Heart left ventricle (tissue), 16 donors: ENCODE results near the gene DAB2IP. TPM values are rescaled to one million over a fixed set of nuclear protein-coding genes. Genes with fewer than 3 reads are reported as not detected.
A peak's percentile ranks its signal among the peaks of the same experiment; 100 is the strongest.
"Not testable (repeated sequence)": the region's sequence is repeated elsewhere in the genome, so short reads cannot be mapped to it uniquely, and the experiment has no call there.

Experiments used
- ATAC-seq, 4 donors: fragments of 200-7000 bp; cut with Tn5 transposase; one replicate each; pipeline ENCODE4 v1.9.1; 2020 to 2022; ENCODE audit warnings: moderate library complexity in 4 of 4, mild to moderate bottlenecking in 3 of 4, moderate number of reproducible peaks in 1 of 4
- DNase-seq, 5 donors: peaks; one replicate each; pipeline ENCODE4 v3.0.0-alpha.2; 2020
- H3K27ac ChIP-seq, 12 donors: fragments of 200-600 bp; sonication (generic) in 4 of 12; one replicate each; pipeline versions ENCODE4 v1.5.0 to v1.8.0; 2016 to 2022; ENCODE audit warnings: mild to moderate bottlenecking in 2 of 12
- H3K27me3 ChIP-seq, 9 donors: fragments of 200-600 bp; sonication (generic) in 2 of 9; one replicate each; pipeline versions ENCODE4 v1.5.1 to v1.8.0; 2016 to 2022; ENCODE audit warnings: mild to moderate bottlenecking in 3 of 9
- H3K36me3 ChIP-seq, 9 donors: fragments of 200-600 bp; sonication (generic) in 2 of 9; one replicate each; pipeline versions ENCODE4 v1.5.0 to v1.8.0; 2018 to 2022; ENCODE audit warnings: mild to moderate bottlenecking in 2 of 9
- H3K4me1 ChIP-seq, 12 donors: fragments of 200-600 bp; sonication (generic) in 4 of 12; one replicate each; pipeline versions ENCODE4 v1.5.0 to v1.8.0; 2016 to 2022; ENCODE audit warnings: mild to moderate bottlenecking in 3 of 12
- H3K4me3 ChIP-seq, 12 donors: fragments of 200-600 bp; sonication (generic) in 4 of 12; one replicate each; pipeline versions ENCODE4 v1.5.0 to v1.8.0; 2017 to 2022; ENCODE audit warnings: mild to moderate bottlenecking in 9 of 12, moderate library complexity in 4 of 12
- H3K9me3 ChIP-seq, 12 donors: fragments of 200-600 bp; sonication (generic) in 4 of 12; one replicate each; pipeline versions ENCODE4 v1.5.0 to v1.8.0; 2016 to 2022; ENCODE audit warnings: mild to moderate bottlenecking in 1 of 12
- CTCF ChIP-seq, 12 donors: fragments of 200-600 bp; sonication (generic) in 4 of 12; IDR thresholded peaks; one replicate each; pipeline versions ENCODE4 v1.5.0 to v1.8.0; 2018 to 2022; ENCODE audit warnings: antibody characterized with exemption in 12 of 12, mild to moderate bottlenecking in 5 of 12
- POLR2A ChIP-seq, 2 donors: fragments of 450-650 bp; IDR thresholded peaks; one replicate each; pipeline ENCODE4 v1.6.1; 2017; ENCODE audit warnings: antibody characterized with exemption in 2 of 2, mild to moderate bottlenecking in 2 of 2, moderate library complexity in 2 of 2
- WGBS, 4 donors: extraction: QIAGEN DNeasy Blood & Tissue Kit in 2 of 4; methylation state at CpG; one replicate each; pipeline versions ENCODE4 v1.1.5 to v1.1.7; 2013 to 2018; 5-methylcytosine and 5-hydroxymethylcytosine counted together
- intact Hi-C, 10 donors: fragments of 100-400 bp; cut with DNase I; formaldehyde crosslinking; loops; one replicate each; pipeline versions ENCODE4 v1.11.1 to v1.14.2; 2022
- polyA plus RNA-seq, 2 donors: library from polyadenylated mRNA; stranded (reverse); fragments of 200-250 nt; gene quantifications; one replicate each; pipeline ENCODE4 v1.2.3, GENCODE V29; 2013
- total RNA-seq, 9 donors: library from RNA; depleted of rRNA in 2 of 9; stranded (reverse); fragments of >200 nt in 2 of 9; fragmentation: NEBNext Ultra II Directional in 3 of 9; extraction: Animal tissue kit (Norgen Biotek cat#: 25700) in 3 of 9; gene quantifications; one replicate each; pipeline versions ENCODE4 v1.1.0 to v1.2.4, GENCODE V29; 2016 to 2023
- donor health status: ischemic (EF 13 %, LVEDD 7.1; RV severe dilation, severe dysfunction).
- donor health status: healthy with polysubstance abuse.
- donor health status: DM: no; HTN: yes; CAD: no.
- donor health status: DM: no; HTN: no; CAD: no.
- donor health status: ischemic (EF 25% LVEDD 6.9; RV normal size, moderate dysfunction).
- donor health status: ischemic (EF 25% LVEDD 5.7; RV mildly dilated, moderate dysfunction).
- donor health status: healthy.
- donor health status: DM: yes; HTN: yes; CAD: no.
- donor health status: ischemic (EF 35%, LVEDD 5.7; RV mildly dilated, moderate dysfunction).
- donor health status: nonischemic (EF 11% LVEDD 7.7; RV severe dilation, severe dysfunction).
- donor health status: DM: yes; HTN: yes; CAD: no.
- donor health status: PGD.
- donor health status: ischemic (EF 29% LVEDD 5.4; RV normal size, mild dysfunction).
- donor health status: nonischemic (EF 23%, LVEDD 6.1; RV moderate dilation, normal function).

DAB2IP gene
- total and polyA plus RNA-seq, 11 donors = 30.9 to 103 (median 52.6) TPM

DNA sequence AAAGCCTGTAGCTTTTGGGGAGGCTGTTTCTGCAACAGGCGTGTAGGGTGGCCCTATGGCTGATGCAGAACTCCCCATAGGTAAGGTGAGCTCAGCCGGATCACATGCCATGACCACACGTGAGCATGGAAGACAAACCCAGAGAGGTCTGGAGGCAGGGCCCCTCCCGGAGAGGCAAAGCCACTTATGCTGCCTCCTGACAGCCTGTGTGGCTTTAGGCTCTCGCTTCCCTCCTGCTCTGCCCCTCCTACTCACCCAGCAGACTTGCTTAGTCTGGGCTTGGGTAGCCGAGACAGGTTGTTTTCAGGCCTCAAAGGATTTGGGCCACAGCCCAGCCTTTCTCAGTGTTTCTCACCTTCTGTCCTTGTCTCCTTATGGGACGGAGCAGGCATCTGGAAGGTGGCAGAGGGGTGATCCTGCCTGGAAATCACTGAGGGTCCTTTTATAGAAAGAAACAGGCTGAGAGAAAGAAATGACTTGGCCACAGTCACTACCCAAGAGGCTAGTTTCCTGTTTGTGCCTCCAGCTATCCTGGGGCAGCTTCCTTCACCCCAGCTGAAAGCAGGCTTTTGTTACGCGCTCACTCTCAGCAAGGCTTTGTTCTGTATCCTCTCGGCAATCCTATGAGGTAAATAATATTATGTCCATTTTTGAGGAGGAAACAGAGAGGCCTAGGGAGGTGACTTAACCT is 89.9 kb downstream of the DAB2IP start:
- peak overlapping the region in 11 of 12 donors; percentile 36 to 99 (median 91) for H3K27ac ChIP-seq
- H3K4me3 ChIP-seq = no peak overlapping the region
- no peaks in the 10 kb centered on the region for H3K36me3 ChIP-seq
- ATAC-seq (no peak), DNase-seq (no peak)
- H3K27me3 ChIP-seq = no peaks in the 10 kb centered on the region
- intact Hi-C loops = loop anchor here in 7 of 10 donors (5.0 to 10.0 kb wide), 8 partner anchors 39 to 253 kb away; no protein-coding TSS in a partner anchor
- no peaks in the 10 kb centered on the region for H3K9me3 ChIP-seq
- WGBS, 4 donors = 43 to 54% (median 50%) methylated on average over 8 to 10 of the region's 10 CpGs
- peaks cover 15 to 98% (median 95%) of the 10 kb centered on the region in 12 donors for H3K4me1 ChIP-seq
- TF ChIP-seq CTCF (IDR thresholded peaks at IDR 0.05) = no peak
- TF ChIP-seq POLR2A (IDR thresholded peaks at IDR 0.05) = no peak

DNA sequence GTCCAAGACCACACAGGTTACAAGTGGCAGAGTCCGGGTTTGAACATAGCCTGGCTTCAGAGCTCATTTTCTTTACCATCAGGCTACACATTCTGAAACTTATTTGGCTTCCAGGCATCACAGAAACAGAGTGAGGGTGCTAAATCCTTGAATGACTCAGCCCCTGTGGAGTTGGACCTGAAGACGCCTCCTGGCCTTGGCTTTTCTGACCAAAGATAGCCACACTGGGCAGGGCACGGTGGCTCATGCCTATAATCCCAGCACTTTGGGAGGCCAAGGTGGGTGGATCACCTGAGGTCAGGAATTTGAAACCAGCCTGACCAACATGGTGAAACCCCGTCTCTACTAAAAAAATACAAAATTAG is 90.5 kb downstream of the DAB2IP start:
- not testable (repeated sequence) for H3K27me3 ChIP-seq, H3K9me3 ChIP-seq, DNase-seq, ATAC-seq, H3K36me3 ChIP-seq, H3K4me3 ChIP-seq
- Histone ChIP-seq H3K4me1 (peaks cover 20 to 99% (median 96%) of the 10 kb centered on the region in 12 donors), H3K27ac (peak overlapping the region in 10 of 12 donors; percentile 64 to 99 (median 92))
- WGBS, 4 donors = 61 to 74% (median 67%) methylated on average over 4 of the region's 4 CpGs
- intact Hi-C loops = loop anchor here in 7 of 10 donors (5.0 to 10.0 kb wide), 8 partner anchors 40 to 253 kb away; no protein-coding TSS in a partner anchor

DNA sequence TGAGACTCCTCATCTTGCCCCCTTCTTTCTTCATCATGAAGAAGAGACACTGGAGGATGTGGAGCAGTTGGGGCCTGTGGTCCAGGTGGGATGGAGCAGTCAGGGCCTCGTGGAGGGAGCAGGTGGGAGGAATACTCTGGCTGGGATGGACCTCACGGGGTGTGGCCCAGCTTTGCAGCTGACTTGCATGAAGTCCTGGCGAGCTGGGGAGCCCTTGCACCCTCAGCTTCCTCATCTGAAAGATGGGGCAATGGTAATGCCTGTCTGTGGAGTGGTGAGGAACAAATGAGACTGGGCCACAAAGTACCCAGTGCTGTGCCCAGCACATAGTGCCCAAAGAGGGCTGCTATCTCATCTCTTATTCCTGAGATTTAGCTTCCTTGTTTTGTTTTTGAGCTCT is 91.5 kb downstream of the DAB2IP start:
- no peaks in the 10 kb centered on the region for H3K27me3 ChIP-seq
- H3K9me3 ChIP-seq = no peaks in the 10 kb centered on the region
- 48 to 58% (median 51%) methylated on average over 3 of the region's 3 CpGs for WGBS, 4 donors
- no peak for TF ChIP-seq CTCF (IDR thresholded peaks at IDR 0.05)
- no peak for TF ChIP-seq POLR2A (IDR thresholded peaks at IDR 0.05)
- peak overlapping the region in 8 of 12 donors; percentile 52 to 75 (median 60) for H3K4me3 ChIP-seq
- intact Hi-C loops = loop anchor here in 7 of 10 donors (5.0 to 10.0 kb wide), 8 partner anchors 41 to 252 kb away; no protein-coding TSS in a partner anchor
- H3K4me1 ChIP-seq = peaks cover 18 to 99% (median 94%) of the 10 kb centered on the region in 12 donors
- H3K36me3 ChIP-seq = no peaks in the 10 kb centered on the region
- no peak for DNase-seq
- no peak for ATAC-seq
- peak overlapping the region; percentile 87 to 99 (median 94) for H3K27ac ChIP-seq

DNA sequence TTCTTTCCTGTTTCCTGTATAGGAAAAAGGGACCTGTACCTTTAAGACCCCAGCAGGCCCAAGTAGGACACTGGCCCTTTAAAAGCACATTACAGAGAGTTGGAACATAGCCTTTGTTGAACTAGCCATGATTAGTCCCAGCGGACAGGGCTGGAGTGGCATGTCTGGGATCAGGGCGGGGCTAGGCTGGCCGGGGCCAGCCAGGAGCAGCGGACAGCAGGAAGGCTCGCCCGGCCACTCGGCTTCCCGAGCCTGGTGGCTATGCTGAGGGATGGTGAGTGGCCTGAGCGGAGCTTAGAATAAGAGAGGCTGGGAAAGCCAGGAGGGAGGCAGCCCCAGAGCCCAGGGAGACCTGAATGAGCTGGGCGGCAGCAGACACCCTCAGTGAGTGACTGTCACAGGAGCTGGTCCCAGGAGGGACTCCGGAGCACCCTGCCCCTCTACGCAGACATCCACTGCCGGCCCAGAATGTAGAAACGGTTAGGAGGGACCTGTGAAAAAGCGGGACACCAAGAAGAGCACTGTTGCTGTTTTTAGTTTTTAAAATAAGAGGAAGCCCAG is 92.1 kb downstream of the DAB2IP start:
- Histone ChIP-seq H3K27me3 (no peaks in the 10 kb centered on the region), H3K9me3 (no peaks in the 10 kb centered on the region), H3K4me3 (peak overlapping the region; percentile 15 to 75 (median 56)), H3K36me3 (no peaks in the 10 kb centered on the region), H3K27ac (peak overlapping the region; percentile 87 to 99 (median 94)), H3K4me1 (peaks cover 18 to 99% (median 94%) of the 10 kb centered on the region in 12 donors)
- peak; percentile 91 to 92 (median 92) for ATAC-seq
- 3 to 15% (median 9%) methylated on average over 15 of the region's 15 CpGs for WGBS, 4 donors
- peak in 2 of 12 donors; percentile 22 to 24 for TF ChIP-seq CTCF (IDR thresholded peaks at IDR 0.05)
- TF ChIP-seq POLR2A (IDR thresholded peaks at IDR 0.05) = peak in 1 of 2 donors; percentile 57
- intact Hi-C loops = loop anchor here in 7 of 10 donors (2.0 to 10.0 kb wide), 9 partner anchors 41 to 251 kb away; no protein-coding TSS in a partner anchor
- DNase-seq = peak; percentile 89 to 93 (median 90)
